NCI-H1092 treated with DMSO at 0.1 percent for 48 hours (cell line): ENCODE measurements around the gene TTLL12.
"Not testable (repeated sequence)": the region's sequence is repeated elsewhere in the genome, so short reads cannot be mapped to it uniquely, and the experiment has no call there.

Source experiments
- DNase-seq: peaks from one replicate; lab custom pipeline; 2025; lab: John Stamatoyannopoulos, UW

Gene TTLL12

GRCh38 chr22:43153899-43154298 lies 33.0 kb downstream of the TTLL12 start:
- DNase-seq = no peak

DNA sequence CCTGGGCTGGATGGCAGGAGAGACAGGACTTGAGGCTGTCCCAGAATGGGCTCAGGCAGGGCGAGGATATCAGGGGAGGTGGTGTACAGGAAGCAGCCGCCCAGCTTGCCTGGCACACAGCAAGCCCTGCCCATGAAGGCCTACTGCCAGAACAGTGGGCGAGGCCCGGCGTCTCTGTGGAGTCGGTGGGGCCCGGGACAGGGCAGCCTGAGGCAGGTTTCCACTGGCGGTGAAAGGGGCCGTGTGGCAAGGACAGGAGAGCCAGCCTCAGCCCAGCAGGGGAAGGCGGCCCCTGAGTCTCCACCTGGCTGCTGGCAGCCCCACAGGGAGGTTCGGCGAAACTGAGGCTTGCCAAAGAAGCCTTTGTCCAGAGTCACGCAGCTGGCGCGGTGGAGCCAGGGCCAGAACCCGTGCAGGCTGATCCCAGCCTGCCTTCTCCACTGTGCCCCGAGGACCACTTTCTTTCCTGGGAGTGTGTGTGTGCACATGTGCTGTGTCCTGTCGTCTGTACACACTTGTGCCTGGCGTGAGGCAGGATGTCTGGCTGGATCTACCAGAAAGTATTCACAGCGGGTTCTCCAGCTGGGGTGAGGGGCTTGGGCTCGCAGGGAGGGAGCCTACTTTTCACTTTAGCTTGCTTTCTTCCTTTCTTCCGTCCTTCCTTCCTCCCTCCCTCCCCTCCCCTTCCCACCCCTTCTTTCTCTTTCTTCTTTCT lies 34.4 kb downstream of the TTLL12 start:
- DNase-seq = no peak

DNA sequence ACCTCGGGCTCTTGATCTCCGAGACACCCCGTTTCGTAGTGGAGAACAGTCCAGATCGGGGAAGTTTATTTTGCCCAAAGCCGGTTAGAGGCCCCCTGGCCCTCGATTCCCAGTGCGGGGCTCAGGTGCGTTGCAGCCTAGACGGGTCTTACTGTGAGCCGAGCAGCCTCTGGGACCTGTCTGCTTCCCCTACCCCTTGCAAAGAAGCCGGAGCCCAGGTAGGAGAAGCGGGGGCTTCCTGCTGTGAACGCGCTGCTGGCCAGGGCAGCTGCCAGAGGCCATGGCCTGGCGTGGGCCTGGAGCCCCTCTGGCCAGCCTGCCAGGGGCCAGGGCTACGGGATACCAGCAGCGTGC lies 35.0 kb downstream of the TTLL12 start:
- no peak for DNase-seq

DNA sequence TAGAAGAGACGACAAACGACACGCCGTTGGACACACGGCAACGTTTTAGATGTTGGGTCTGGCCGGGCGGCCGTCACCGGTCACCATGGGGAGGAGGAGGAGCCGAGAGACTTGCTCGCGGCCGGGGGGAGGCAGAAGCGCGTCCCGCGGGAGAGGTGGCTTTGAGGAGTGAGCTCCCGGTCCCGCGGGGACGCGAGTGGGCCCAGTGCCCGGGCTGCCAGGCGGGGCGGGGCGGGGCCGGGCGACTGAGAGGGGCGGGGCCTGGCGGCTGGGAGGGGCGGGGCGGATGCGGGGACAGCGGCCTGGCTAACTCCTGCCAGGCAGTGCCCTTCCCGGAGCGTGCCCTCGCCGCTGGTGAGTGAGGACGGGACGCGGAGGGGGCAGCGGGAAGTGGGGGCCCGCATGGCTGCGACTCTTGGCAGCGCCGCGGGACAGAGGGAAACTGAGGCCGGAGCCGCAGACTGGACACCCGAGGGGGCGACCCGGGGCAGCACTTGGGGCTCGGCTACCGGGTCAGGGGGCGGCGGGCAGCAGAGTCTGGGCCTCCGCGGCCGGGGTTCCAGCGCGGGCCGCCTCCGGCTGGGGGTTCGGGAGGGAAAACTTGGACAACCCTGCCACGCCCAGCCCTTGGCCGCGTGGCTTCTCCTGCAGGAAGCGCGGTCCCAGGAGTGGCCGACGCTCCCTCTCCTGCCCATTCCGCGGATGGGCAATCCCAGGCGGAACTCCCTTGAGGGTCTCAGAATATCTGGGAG lies 35.5 kb downstream of the TTLL12 start, which contains the start of gene TSPO:
TSPO (plus strand) TSS at position 309 of the 752 bp plus-strand sequence. CDS start 7,680 bp downstream, outside the sequence.
- no peak for DNase-seq

GRCh38 chr22:43150731-43151206 lies 36.2 kb downstream of the TTLL12 start:
- DNase-seq = no peak

GRCh38 chr22:43148581-43148980 lies 38.4 kb downstream of the TTLL12 start:
- no peak for DNase-seq

- no peak for DNase-seq
Observed at GRCh38 chr22:43147821-43148220, 39.1 kb downstream of the TTLL12 start.

GRCh38 chr22:43146332-43146731 lies 40.6 kb downstream of the TTLL12 start:
- not testable (repeated sequence) for DNase-seq

GRCh38 chr22:43145371-43145770 lies 41.6 kb downstream of the TTLL12 start:
- DNase-seq = not testable (repeated sequence)

GRCh38 chr22:43144949-43145348 lies 42.0 kb downstream of the TTLL12 start:
- no peak for DNase-seq

DNA sequence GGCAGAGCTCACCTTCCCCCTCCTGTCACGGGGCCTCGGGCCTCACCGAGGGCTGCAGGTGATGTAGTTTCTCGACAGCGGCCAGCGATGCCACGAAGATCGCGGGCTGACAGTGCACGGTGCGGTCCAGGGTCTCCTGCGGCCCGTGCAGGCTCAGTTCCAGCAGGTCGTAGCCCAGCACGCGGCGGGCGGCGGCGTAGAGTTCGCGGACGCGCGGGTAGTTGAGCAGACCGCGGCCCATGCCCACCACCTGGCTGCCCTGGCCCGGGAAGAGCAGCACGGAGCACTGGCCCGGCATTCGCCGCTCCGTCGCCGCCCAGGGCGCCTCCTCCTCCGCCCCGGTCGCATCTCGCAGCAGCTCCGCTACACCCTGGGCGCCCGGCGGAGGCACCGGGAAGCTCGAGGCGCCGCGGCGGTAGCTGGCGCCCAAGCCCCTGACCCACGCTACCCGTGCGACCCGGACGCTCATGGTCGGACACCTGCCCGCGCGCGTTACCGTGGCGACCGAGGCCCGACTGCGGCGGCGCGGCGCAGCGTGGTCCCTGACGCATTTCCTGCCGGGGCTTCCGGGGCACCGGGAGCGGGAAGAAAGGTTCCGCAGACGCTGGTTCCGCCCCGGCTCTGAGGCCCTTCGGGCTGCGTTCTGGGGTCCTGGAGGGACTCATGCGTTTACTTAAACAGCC lies 43.9 kb downstream of the TTLL12 start, which contains the start of gene MCAT:
MCAT (minus strand) TSS at position 519 of the 683 bp plus-strand sequence; CDS start at position 469, 50 bp downstream.
- peak; percentile 23 for DNase-seq

DNA sequence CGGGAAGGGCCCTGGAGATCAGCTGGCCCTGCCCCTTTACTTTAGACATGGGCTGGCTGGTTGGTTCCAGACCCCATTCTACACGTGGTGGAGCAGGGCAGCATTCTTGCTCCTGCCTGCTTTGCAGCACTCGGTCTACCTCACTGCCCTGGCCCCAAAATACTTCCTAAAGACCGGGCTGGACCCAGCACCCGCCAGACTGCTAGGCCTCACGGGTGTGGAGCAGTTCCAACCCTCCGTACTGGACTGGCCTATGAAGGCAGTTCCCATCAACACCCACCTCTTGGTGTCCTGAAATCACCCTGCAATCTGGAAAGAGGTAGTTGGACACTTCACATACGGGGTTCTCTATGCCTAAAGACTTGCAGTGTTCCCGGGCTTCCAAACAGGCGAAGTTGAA lies 50.1 kb downstream of the TTLL12 start:
- DNase-seq = no peak

DNA sequence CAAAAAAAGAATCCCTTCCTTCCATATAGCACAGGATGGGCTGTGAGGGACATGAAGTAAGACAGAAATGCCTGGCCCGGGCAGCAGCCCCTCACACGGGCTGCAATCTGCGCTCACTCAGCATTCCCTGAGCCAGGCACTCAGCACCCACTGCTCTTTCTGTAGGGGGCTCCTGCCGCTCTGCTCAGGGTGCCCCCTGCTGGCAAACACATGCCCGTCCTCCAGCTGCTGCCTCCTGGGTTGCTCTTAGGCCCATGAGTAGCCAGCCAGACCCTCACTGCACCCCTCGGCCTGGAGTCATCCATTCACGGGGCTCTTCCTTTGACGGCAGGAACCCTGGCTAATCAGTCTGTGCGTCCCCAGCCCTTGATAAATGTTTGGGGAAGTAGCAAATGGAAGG lies 50.7 kb downstream of the TTLL12 start:
- DNase-seq = no peak

GRCh38 chr22:43135565-43135964 lies 51.4 kb downstream of the TTLL12 start:
- DNase-seq = no peak

DNA sequence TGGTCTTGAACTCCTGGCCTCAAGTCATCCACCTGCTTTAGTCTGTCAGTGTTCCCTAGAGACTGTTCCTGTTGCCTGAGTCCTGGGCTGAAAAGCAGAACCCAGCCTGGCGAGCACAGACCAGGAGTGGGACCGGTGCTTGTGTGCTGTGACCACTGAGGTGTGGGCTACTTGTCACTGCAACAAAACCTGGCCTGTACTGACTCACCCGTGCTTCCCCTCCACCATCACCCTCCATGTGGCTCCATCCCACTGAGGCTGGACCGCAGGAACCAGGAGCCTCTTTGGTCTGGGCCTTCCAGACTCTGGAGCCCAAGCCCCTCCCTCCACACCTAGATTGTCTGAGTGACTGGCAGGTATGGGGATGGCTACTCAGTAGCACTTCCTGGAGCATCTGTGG lies 52.4 kb downstream of the TTLL12 start:
- DNase-seq = no peak

DNA sequence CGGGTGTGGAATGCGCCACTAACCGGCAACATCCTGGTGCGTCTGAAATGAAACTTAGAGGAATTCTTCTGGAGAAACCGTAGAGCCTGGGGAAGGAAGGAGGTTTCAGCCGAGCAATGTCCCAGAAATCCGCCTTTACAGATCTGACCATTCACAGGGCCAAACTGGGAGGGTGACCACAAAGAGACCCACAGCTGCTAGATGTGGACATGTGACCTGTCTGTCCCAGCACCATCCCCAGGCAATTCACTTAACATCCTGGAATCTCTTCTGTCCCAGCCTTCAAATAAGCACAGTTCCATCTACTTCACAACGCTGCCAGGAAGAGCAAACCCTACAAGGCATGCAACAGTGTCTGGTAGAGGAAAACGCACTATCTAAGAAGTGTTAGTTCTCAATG lies 53.5 kb downstream of the TTLL12 start:
- no peak for DNase-seq

DNA sequence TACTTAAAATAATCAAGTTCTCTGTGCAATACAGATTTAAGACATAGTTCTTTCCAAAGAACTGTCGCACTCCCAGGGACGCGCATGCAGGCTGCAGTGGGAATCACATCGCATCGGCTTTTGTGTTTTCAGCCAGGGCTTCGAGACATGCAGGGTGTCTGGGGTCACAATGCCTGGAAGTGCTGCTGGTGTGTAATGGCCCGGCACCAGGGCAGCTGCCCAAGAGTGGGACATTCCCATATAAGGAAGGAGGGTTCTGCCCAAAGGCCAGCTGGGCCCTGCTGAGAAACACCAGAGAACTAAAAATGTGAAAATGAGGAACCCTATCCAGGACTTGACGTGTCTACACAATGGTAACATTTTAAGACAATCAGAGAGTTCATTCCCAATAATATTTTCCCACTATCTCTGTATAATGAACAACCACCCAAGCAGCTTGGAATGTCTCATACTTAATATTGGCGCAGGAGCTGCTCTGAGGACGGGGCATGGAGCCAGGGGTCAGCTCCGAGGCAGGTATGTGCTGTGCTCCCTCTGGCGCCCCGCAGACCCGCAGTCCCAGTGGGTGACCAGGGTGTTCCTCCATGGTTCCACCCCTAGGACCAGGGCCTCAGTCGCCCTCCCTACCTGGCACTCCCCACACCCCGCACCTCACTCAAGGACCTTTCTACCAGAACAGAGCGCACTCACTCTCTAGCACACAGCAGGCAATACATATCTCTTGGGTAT lies 55.0 kb downstream of the TTLL12 start:
- DNase-seq = no peak

GRCh38 chr22:43129426-43130425 lies 57.2 kb downstream of the TTLL12 start:
- no peak for DNase-seq

GRCh38 chr22:43128928-43129424 lies 58.0 kb downstream of the TTLL12 start:
- DNase-seq = no peak

DNA sequence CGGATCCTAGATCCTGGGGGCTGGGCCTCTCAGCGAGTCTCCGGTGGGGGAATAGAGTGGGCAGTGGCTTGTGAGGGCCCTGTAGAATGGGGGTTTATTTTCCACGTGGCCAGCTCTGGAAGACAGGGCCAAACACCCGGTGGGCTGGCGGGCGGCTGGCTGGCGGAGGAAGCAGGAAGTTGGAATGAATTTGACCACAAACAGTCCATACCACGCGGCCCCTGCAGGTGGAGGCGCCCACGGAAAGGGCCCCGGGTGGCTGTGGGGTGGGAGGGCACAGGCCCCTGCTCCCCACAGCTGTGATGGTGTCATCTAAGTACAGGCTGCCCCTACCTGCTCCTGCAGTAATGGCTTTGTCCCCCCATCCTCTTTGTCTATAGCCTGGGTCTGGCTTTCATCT lies 58.8 kb downstream of the TTLL12 start:
- DNase-seq = no peak
